ENCODE results near the gene MBOAT2. TPM values are rescaled to one million over a fixed set of nuclear protein-coding genes. Genes with fewer than 3 reads are reported as not detected.
"Not testable (repeated sequence)": the region's sequence is repeated elsewhere in the genome, so short reads cannot be mapped to it uniquely, and the experiment has no call there.

Gene MBOAT2
- total and polyA plus RNA-seq, 2 experiments from 2014 or later = 15.9 to 22.7 TPM

DNA sequence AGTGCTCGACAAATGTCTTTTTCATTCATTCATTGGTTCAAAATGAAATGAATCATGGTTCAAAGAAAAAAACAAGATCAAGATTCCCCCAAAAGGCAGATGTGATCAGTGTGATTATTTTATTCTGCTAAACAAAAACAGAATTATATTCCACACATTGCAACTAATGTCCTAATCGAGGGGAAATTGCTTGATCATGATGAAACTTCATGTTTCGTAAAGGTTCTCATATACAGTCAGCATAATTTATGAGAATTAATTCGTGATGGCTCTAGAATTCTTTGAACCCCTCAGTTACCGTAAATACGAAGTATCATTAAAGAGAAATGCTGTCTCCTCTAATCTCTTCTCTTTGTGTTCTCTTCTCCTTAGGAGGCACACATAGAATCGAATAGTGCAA lies 42.1 kb upstream of the MBOAT2 start:
- ATAC-seq = no peak
- Histone ChIP-seq H3K9me2 (ENCODE audit: insufficient read depth) (no peaks in the 10 kb centered on the region), H3K4me1 (ENCODE audit: insufficient read depth) (no peaks in the 10 kb centered on the region), H3K79me2 (replicated peaks; ENCODE audit: insufficient read depth) (no peaks in the 10 kb centered on the region), H3K27me3 (ENCODE audit: insufficient read depth) (no peaks in the 10 kb centered on the region), H3K4me2 (no peak overlapping the region), H3F3A (replicated peaks; ENCODE audit: low read depth) (no peaks in the 10 kb centered on the region), H3K36me3 (ENCODE audit: insufficient read depth) (no peaks in the 10 kb centered on the region), H4K20me1 (replicated peaks; ENCODE audit: insufficient read depth) (no peaks in the 10 kb centered on the region), H2AFZ (no peak overlapping the region), H3K4me3 (no peak overlapping the region), H3K27ac (ENCODE audit: low read depth) (no peak overlapping the region)
- DNase-seq (ENCODE audit: low spot score) = no peak
- Mint-ChIP-seq H3K36me3 (ENCODE audit: low read depth) (no peaks in the 10 kb centered on the region), H3K27ac (no peak overlapping the region), H3K4me1 (no peaks in the 10 kb centered on the region), H3K4me3 (no peak overlapping the region), H3K27me3 (ENCODE audit: insufficient read depth, low read depth, poor library complexity) (no peaks in the 10 kb centered on the region), H3K9me3 (peaks cover 8% of the 10 kb centered on the region; the same call in 2 of the 3 replicates)
- TF ChIP-seq ZNF331 (CRISPR knock-in tag; IDR thresholded peaks at IDR 0.05; ENCODE audit: low read depth) (no peak), EZH2 (IDR thresholded peaks at IDR 0.05; ENCODE audit: low read depth, unreplicated experiment) (no peak)
- TF ChIP-seq, protein P1, sequence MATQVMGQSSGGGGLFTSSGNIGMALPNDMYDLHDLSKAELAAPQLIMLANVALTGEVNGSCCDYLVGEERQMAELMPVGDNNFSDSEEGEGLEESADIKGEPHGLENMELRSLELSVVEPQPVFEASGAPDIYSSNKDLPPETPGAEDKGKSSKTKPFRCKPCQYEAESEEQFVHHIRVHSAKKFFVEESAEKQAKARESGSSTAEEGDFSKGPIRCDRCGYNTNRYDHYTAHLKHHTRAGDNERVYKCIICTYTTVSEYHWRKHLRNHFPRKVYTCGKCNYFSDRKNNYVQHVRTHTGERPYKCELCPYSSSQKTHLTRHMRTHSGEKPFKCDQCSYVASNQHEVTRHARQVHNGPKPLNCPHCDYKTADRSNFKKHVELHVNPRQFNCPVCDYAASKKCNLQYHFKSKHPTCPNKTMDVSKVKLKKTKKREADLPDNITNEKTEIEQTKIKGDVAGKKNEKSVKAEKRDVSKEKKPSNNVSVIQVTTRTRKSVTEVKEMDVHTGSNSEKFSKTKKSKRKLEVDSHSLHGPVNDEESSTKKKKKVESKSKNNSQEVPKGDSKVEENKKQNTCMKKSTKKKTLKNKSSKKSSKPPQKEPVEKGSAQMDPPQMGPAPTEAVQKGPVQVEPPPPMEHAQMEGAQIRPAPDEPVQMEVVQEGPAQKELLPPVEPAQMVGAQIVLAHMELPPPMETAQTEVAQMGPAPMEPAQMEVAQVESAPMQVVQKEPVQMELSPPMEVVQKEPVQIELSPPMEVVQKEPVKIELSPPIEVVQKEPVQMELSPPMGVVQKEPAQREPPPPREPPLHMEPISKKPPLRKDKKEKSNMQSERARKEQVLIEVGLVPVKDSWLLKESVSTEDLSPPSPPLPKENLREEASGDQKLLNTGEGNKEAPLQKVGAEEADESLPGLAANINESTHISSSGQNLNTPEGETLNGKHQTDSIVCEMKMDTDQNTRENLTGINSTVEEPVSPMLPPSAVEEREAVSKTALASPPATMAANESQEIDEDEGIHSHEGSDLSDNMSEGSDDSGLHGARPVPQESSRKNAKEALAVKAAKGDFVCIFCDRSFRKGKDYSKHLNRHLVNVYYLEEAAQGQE (IDR thresholded peaks at IDR 0.05; ENCODE audit: unreplicated experiment) = no peak

DNA sequence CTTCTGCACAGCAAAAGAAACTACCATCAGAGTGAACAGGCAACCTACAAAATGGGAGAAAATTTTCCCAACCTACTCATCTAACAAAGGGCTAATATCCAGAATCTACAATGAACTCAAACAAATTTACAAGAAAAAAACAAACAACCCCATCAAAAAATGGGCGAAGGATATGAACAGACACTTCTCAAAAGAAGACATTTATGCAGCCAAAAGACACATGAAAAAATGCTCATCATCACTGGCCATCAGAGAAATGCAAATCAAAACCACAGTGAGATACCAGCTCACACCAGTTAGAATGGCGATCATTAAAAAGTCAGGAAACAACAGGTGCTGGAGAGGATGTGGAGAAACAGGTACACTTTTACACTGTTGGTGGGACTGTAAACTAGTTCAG lies 40.0 kb upstream of the MBOAT2 start:
- H3K36me3 Mint-ChIP-seq (ENCODE audit: low read depth); H2AFZ ChIP-seq; H3K36me3 ChIP-seq (ENCODE audit: insufficient read depth); H3K79me2 ChIP-seq (replicated peaks; ENCODE audit: insufficient read depth); H3K4me3 ChIP-seq; H3K9me2 ChIP-seq (ENCODE audit: insufficient read depth); H3K27me3 ChIP-seq (ENCODE audit: insufficient read depth); H4K20me1 ChIP-seq (replicated peaks; ENCODE audit: insufficient read depth); H3K4me1 ChIP-seq (ENCODE audit: insufficient read depth); ATAC-seq; H3K4me2 ChIP-seq; H3K27ac Mint-ChIP-seq; H3K4me1 Mint-ChIP-seq; DNase-seq (ENCODE audit: low spot score); H3F3A ChIP-seq (replicated peaks; ENCODE audit: low read depth); H3K27ac ChIP-seq (ENCODE audit: low read depth); H3K27me3 Mint-ChIP-seq (ENCODE audit: insufficient read depth, low read depth, poor library complexity); H3K4me3 Mint-ChIP-seq: not testable (repeated sequence)
- peaks cover 21% of the 10 kb centered on the region for H3K9me3 Mint-ChIP-seq

DNA sequence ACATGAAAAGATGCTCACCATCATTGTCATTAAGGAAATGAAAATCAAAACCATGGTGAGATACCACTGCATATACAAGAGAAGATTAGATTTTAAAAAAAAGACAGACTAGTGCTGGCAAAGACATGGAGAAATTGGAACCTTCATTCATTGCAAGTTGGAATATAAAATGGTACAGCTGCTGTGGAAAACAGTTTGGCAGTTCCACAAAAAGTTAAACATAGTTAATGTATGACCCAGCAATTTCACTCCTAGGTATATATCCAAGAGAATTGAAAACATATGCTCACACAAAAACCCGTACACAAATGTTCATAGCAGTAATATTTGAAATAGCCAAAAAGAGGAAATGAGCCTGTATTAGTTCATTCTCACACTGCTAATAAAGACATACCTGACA lies 33.7 kb upstream of the MBOAT2 start:
- Histone ChIP-seq H3K9me2 (ENCODE audit: insufficient read depth) (no peaks in the 10 kb centered on the region), H3K4me2 (no peak overlapping the region), H3K79me2 (replicated peaks; ENCODE audit: insufficient read depth) (no peaks in the 10 kb centered on the region), H3K36me3 (ENCODE audit: insufficient read depth) (0 out of 2 replicates have a peak, but pooled peaks cover 5% of the 10 kb centered on the region), H3K4me3 (no peak overlapping the region), H2AFZ (no peak overlapping the region), H3K27me3 (ENCODE audit: insufficient read depth) (no peaks in the 10 kb centered on the region), H3K4me1 (ENCODE audit: insufficient read depth) (no peaks in the 10 kb centered on the region; the same call in 1 of the 2 replicates), H3F3A (replicated peaks; ENCODE audit: low read depth) (no peaks in the 10 kb centered on the region), H3K27ac (ENCODE audit: low read depth) (no peak overlapping the region), H4K20me1 (replicated peaks; ENCODE audit: insufficient read depth) (no peaks in the 10 kb centered on the region)
- Mint-ChIP-seq H3K36me3 (ENCODE audit: low read depth) (peaks cover 22% of the 10 kb centered on the region), H3K4me3 (no peak overlapping the region), H3K27me3 (ENCODE audit: insufficient read depth, low read depth, poor library complexity) (peaks cover 3% of the 10 kb centered on the region), H3K9me3 (peaks cover 41% of the 10 kb centered on the region), H3K27ac (no peak overlapping the region), H3K4me1 (peaks cover 15% of the 10 kb centered on the region)
- no peak for DNase-seq (ENCODE audit: low spot score)
- no peak for ATAC-seq
- TF ChIP-seq, protein P1 (IDR thresholded peaks at IDR 0.05; ENCODE audit: unreplicated experiment) = no peak
- TF ChIP-seq ZNF114 (CRISPR knock-in tag; IDR thresholded peaks at IDR 0.05) = no peak
- TF ChIP-seq JUNB (IDR thresholded peaks at IDR 0.05; ENCODE audit: unreplicated experiment) = no peak
- no peak for TF ChIP-seq NANOG (IDR thresholded peaks at IDR 0.05; ENCODE audit: borderline replicate concordance)
- TF ChIP-seq EZH2phosphoT487 (IDR thresholded peaks at IDR 0.05; ENCODE audit: unreplicated experiment) = no peak
- no peak for TF ChIP-seq EZH2 (IDR thresholded peaks at IDR 0.05; ENCODE audit: low read depth, unreplicated experiment)
- TF ChIP-seq POLR2AphosphoS5 (IDR thresholded peaks at IDR 0.05; ENCODE audit: low read depth) = no peak
- TF ChIP-seq CREB1 (CRISPR knock-in tag; IDR thresholded peaks at IDR 0.05; ENCODE audit: low read depth) = no peak
- TF ChIP-seq, protein P2, sequence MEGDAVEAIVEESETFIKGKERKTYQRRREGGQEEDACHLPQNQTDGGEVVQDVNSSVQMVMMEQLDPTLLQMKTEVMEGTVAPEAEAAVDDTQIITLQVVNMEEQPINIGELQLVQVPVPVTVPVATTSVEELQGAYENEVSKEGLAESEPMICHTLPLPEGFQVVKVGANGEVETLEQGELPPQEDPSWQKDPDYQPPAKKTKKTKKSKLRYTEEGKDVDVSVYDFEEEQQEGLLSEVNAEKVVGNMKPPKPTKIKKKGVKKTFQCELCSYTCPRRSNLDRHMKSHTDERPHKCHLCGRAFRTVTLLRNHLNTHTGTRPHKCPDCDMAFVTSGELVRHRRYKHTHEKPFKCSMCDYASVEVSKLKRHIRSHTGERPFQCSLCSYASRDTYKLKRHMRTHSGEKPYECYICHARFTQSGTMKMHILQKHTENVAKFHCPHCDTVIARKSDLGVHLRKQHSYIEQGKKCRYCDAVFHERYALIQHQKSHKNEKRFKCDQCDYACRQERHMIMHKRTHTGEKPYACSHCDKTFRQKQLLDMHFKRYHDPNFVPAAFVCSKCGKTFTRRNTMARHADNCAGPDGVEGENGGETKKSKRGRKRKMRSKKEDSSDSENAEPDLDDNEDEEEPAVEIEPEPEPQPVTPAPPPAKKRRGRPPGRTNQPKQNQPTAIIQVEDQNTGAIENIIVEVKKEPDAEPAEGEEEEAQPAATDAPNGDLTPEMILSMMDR (conservative IDR thresholded peaks at IDR 0.05; ENCODE audit: low read depth in 2 of 2) = no peak
- no peak for TF ChIP-seq STAT1 (IDR thresholded peaks at IDR 0.05; ENCODE audit: unreplicated experiment)

All from GM23338 (cell line).